ENCODE data around the gene RGS11. TPM values are rescaled to one million over a fixed set of nuclear protein-coding genes. Genes with fewer than 3 reads are reported as not detected.

The RGS11 gene
- total RNA-seq, 1 experiment from 2014 or later = 10.2 TPM

DNA sequence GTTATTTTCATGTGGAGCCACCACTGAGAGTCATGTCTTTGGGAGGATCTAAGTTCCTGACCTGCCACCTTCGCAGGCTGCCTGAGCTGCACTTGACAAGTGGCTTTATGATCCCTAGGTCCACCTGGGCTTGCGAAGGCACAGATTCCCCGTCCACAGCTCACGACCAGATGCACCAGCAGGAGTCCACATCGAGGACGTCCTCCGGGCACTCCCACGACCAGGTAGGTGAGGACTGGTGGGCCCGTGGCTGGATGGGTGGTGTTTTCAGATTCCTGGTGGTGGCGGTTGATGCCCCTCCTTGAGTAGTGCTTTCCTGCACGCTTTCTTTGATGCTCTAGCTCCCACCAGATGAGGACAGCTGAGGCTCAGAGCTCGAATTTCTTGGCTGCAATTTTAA, 26.3 kb downstream of the RGS11 start:
- in situ Hi-C loops (cut with HindIII; ENCODE audit: low pct_unique_long_range_greater_than_20kb, low sequenced_read_pairs) = no loop called here
- Histone ChIP-seq H3K36me3 (ENCODE audit: control insufficient read depth, insufficient read depth, low read length) (no peaks in the 10 kb centered on the region), H3K27ac (ENCODE audit: low read length) (no peak overlapping the region), H3K9me3 (ENCODE audit: control insufficient read depth, insufficient read depth, low read depth, low read length) (no peaks in the 10 kb centered on the region), H3K27me3 (ENCODE audit: control insufficient read depth, insufficient read depth, low read length) (no peaks in the 10 kb centered on the region), H3K4me3 (ENCODE audit: low read depth in 2 of 2, low read length in 2 of 2) (no peak overlapping the region), H3K4me1 (ENCODE audit: control insufficient read depth, insufficient read depth, low read length) (no peaks in the 10 kb centered on the region)
- CTCF ChIA-PET = no interaction called here
- intact Hi-C loops (cut with micrococcal nuclease; ENCODE audit: unreplicated experiment) = no loop called here
- DNase-seq (ENCODE audit: low read depth, low spot score) (no peak), ATAC-seq (no peak)
- TF ChIP-seq, protein P1, sequence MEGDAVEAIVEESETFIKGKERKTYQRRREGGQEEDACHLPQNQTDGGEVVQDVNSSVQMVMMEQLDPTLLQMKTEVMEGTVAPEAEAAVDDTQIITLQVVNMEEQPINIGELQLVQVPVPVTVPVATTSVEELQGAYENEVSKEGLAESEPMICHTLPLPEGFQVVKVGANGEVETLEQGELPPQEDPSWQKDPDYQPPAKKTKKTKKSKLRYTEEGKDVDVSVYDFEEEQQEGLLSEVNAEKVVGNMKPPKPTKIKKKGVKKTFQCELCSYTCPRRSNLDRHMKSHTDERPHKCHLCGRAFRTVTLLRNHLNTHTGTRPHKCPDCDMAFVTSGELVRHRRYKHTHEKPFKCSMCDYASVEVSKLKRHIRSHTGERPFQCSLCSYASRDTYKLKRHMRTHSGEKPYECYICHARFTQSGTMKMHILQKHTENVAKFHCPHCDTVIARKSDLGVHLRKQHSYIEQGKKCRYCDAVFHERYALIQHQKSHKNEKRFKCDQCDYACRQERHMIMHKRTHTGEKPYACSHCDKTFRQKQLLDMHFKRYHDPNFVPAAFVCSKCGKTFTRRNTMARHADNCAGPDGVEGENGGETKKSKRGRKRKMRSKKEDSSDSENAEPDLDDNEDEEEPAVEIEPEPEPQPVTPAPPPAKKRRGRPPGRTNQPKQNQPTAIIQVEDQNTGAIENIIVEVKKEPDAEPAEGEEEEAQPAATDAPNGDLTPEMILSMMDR (IDR thresholded peaks at IDR 0.05) = no peak
- TF ChIP-seq SIN3A (IDR thresholded peaks at IDR 0.05; ENCODE audit: borderline replicate concordance, insufficient read depth, low read depth, low read length) = no peak
- TF ChIP-seq POLR2AphosphoS5 (IDR thresholded peaks at IDR 0.05; ENCODE audit: low read depth, low read length) = no peak
- TF ChIP-seq, protein P2, sequence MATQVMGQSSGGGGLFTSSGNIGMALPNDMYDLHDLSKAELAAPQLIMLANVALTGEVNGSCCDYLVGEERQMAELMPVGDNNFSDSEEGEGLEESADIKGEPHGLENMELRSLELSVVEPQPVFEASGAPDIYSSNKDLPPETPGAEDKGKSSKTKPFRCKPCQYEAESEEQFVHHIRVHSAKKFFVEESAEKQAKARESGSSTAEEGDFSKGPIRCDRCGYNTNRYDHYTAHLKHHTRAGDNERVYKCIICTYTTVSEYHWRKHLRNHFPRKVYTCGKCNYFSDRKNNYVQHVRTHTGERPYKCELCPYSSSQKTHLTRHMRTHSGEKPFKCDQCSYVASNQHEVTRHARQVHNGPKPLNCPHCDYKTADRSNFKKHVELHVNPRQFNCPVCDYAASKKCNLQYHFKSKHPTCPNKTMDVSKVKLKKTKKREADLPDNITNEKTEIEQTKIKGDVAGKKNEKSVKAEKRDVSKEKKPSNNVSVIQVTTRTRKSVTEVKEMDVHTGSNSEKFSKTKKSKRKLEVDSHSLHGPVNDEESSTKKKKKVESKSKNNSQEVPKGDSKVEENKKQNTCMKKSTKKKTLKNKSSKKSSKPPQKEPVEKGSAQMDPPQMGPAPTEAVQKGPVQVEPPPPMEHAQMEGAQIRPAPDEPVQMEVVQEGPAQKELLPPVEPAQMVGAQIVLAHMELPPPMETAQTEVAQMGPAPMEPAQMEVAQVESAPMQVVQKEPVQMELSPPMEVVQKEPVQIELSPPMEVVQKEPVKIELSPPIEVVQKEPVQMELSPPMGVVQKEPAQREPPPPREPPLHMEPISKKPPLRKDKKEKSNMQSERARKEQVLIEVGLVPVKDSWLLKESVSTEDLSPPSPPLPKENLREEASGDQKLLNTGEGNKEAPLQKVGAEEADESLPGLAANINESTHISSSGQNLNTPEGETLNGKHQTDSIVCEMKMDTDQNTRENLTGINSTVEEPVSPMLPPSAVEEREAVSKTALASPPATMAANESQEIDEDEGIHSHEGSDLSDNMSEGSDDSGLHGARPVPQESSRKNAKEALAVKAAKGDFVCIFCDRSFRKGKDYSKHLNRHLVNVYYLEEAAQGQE (IDR thresholded peaks at IDR 0.05; ENCODE audit: insufficient read depth in 1 of 2, low read depth in 2 of 2, low read length in 1 of 2) = no peak
- TF ChIP-seq TCF7L2 (IDR thresholded peaks at IDR 0.05; ENCODE audit: low read depth, low read length) = no peak
- BruUV-seq (replicated peaks) = no TSS peak
- POLR2A ChIA-PET = no interaction called here

DNA sequence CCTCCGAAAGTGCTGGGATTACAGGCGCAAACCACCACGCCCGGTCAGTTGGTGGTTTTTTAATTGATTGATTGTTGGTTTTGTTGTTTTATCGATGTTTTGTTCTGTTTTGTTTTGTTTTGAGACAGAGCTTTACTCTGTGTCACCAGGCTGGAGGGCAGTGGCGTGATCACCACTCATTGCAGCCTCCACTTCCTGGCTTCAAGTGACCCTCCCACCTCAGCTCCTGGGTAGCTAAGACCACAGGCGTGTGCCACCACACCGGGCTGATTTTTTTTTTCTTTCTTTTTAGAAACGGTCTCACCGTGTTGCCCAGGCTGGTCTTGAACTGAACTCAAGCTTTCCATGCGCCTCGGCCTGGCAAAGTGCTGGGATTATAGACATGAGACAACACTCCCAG, 28.7 kb downstream of the RGS11 start:
- DNase-seq (ENCODE audit: low read depth, low spot score) = no peak
- ChIA-PET POLR2A (no interaction called here), CTCF (no interaction called here)
- H3K9me3 ChIP-seq (ENCODE audit: control insufficient read depth, insufficient read depth, low read depth, low read length) = no peaks in the 10 kb centered on the region
- BruUV-seq (replicated peaks) = no TSS peak
- no peak overlapping the region for H3K27ac ChIP-seq (ENCODE audit: low read length)
- no peak for TF ChIP-seq SIN3A (IDR thresholded peaks at IDR 0.05; ENCODE audit: borderline replicate concordance, insufficient read depth, low read depth, low read length)
- TF ChIP-seq, protein P2 (IDR thresholded peaks at IDR 0.05; ENCODE audit: insufficient read depth in 1 of 2, low read depth in 2 of 2, low read length in 1 of 2) = no peak
- no peak for TF ChIP-seq POLR2AphosphoS5 (IDR thresholded peaks at IDR 0.05; ENCODE audit: low read depth, low read length)
- TF ChIP-seq, protein P1 (IDR thresholded peaks at IDR 0.05) = no peak
- TF ChIP-seq TCF7L2 (IDR thresholded peaks at IDR 0.05; ENCODE audit: low read depth, low read length) = no peak
- H3K4me3 ChIP-seq (ENCODE audit: low read depth in 2 of 2, low read length in 2 of 2) = no peak overlapping the region
- intact Hi-C loops (cut with micrococcal nuclease; ENCODE audit: unreplicated experiment) (no loop called here), in situ Hi-C loops (cut with HindIII; ENCODE audit: low pct_unique_long_range_greater_than_20kb, low sequenced_read_pairs) (no loop called here)
- no peaks in the 10 kb centered on the region for H3K27me3 ChIP-seq (ENCODE audit: control insufficient read depth, insufficient read depth, low read length)
- no peaks in the 10 kb centered on the region for H3K36me3 ChIP-seq (ENCODE audit: control insufficient read depth, insufficient read depth, low read length)
- H3K4me1 ChIP-seq (ENCODE audit: control insufficient read depth, insufficient read depth, low read length) = no peaks in the 10 kb centered on the region
- ATAC-seq = no peak

Data from Panc1 (cell line).